HCT116 (cell line): ENCODE measurements around the gene GPR142. TPM values are rescaled to one million over a fixed set of nuclear protein-coding genes. Genes with fewer than 3 reads are reported as not detected.

Source experiments
- ATAC-seq: fragments of 200-7000 bp; cut with Tn5 transposase; 2 replicates; pipeline ENCODE4 v1.9.1; 2020; ENCODE audit warnings: mild to moderate bottlenecking, moderate library complexity
- BruUV-seq: library from RNA; stranded (reverse); fragments of 400-500 nt; replicated peaks from 2 replicates; lab custom pipeline; 2021; lab: Mats Ljungman, UMichigan
- CTCF ChIA-PET: fragments of 300-600 bp; sonication (Branson Sonifier 250); formaldehyde crosslinking; loops from one replicate; lab custom pipeline; 2021; ENCODE audit warnings: antibody characterized with exemption; lab: Charles Lee
- POLR2A ChIA-PET: fragments of 300-600, 350-600 bp; sonication (Branson Sonifier 250); formaldehyde crosslinking; loops from one replicate; lab custom pipeline; 2021; ENCODE audit warnings: antibody characterized with exemption; lab: Charles Lee
- RAD21 ChIA-PET, 2 experiments: fragments of 300-600 bp; sonication (Branson Sonifier 250); formaldehyde crosslinking; loops; one replicate each; lab custom pipeline; 2023; ENCODE audit warnings: low total read pairs in 2 of 2; ENCODE audit not compliant: uncharacterized antibody in 2 of 2, unreplicated experiment in 2 of 2, low non-redundant PET in 1 of 2; lab: Charles Lee
- DNase-seq: peaks from one replicate; pipeline ENCODE4 v3.0.0-alpha.2; 2010; ENCODE audit warnings: low read depth, low spot score
- H2AFZ ChIP-seq: fragments of 200-600 bp; shearing (Covaris generic), sonication (generic); 2 replicates; pipeline ENCODE4 v1.6.1; 2017; ENCODE audit warnings: low read depth, mixed run types, mixed read lengths, antibody characterized with exemption, low read length; ENCODE audit not compliant: poor library complexity, severe bottlenecking
- H3K27ac ChIP-seq: 2 replicates; pipeline ENCODE4 v1.5.1; 2012; ENCODE audit warnings: low read depth, low read length
- H3K27me3 ChIP-seq: fragments of 200-600 bp; sonication (generic); 2 replicates; pipeline ENCODE4 v1.6.1; 2016; ENCODE audit warnings: mixed run types, low read length, mixed read lengths; ENCODE audit not compliant: insufficient read depth
- H3K36me3 ChIP-seq, 2 experiments: fragments of 200-500 bp in 1 of 2; fragments of 200-600 bp in 1 of 2; sonication (Bioruptor generic) in 1 of 2; sonication (generic) in 1 of 2; 2 replicates each; pipeline versions ENCODE4 v1.5.1 to v1.6.1; 2014 to 2016; ENCODE audit warnings: low read length in 2 of 2, inconsistent platforms in 1 of 2, mixed read lengths in 1 of 2, mixed run types in 1 of 2; ENCODE audit not compliant: insufficient read depth in 2 of 2, control insufficient read depth in 1 of 2
- H3K4me1 ChIP-seq, 2 experiments: fragments of 200-600 bp in 1 of 2; sonication (generic) in 1 of 2; 2 replicates each; pipeline versions ENCODE4 v1.5.1 to v1.6.1; 2012 to 2017; ENCODE audit warnings: low read length in 2 of 2, inconsistent platforms in 1 of 2, mild to moderate bottlenecking in 1 of 2, mixed read lengths in 1 of 2, mixed run types in 1 of 2, moderate library complexity in 1 of 2; ENCODE audit not compliant: insufficient read depth in 2 of 2, control insufficient read depth in 1 of 2
- H3K4me2 ChIP-seq: fragments of 200-600 bp; sonication (generic); 2 replicates; pipeline ENCODE4 v1.6.1; 2017; ENCODE audit warnings: mixed run types, low read length, mixed read lengths
- H3K4me3 ChIP-seq, 2 experiments: fragments of 200-600 bp in 1 of 2; sonication (generic) in 1 of 2; replicated peaks in 1 of 2; 2 replicates each; pipeline ENCODE4 v1.5.1; 2011 to 2016; ENCODE audit warnings: low read length in 2 of 2, control low read depth in 1 of 2, low read depth in 1 of 2, mild to moderate bottlenecking in 1 of 2, mixed read lengths in 1 of 2, mixed run types in 1 of 2
- H3K79me2 ChIP-seq: fragments of 200-600 bp; sonication (generic); 2 replicates; pipeline ENCODE4 v1.6.1; 2017; ENCODE audit warnings: mild to moderate bottlenecking, mixed run types, low read length, moderate library complexity, mixed read lengths; ENCODE audit not compliant: insufficient read depth
- H3K9ac ChIP-seq: fragments of 200-600 bp; sonication (generic); 2 replicates; pipeline ENCODE4 v1.6.1; 2016; ENCODE audit warnings: low read length, mixed read lengths
- H3K9me2 ChIP-seq: fragments of 200-600 bp; sonication (generic), shearing (Covaris generic); 2 replicates; pipeline ENCODE4 v1.6.1; 2017; ENCODE audit warnings: mixed run types, mild to moderate bottlenecking, moderate library complexity; ENCODE audit not compliant: insufficient read depth
- H3K9me3 ChIP-seq, 2 experiments: fragments of 200-500 bp in 1 of 2; fragments of 200-600 bp in 1 of 2; sonication (Bioruptor generic) in 1 of 2; sonication (generic) in 1 of 2; 2 replicates each; pipeline ENCODE4 v1.6.1; 2014 to 2017; ENCODE audit warnings: low read length in 2 of 2, mixed read lengths in 2 of 2, inconsistent platforms in 1 of 2, low read depth in 1 of 2, mild to moderate bottlenecking in 1 of 2, mixed run types in 1 of 2, moderate library complexity in 1 of 2; ENCODE audit not compliant: control insufficient read depth in 1 of 2, insufficient read depth in 1 of 2
- H4K20me1 ChIP-seq: fragments of 200-600 bp; sonication (generic), shearing (Covaris generic); 2 replicates; pipeline ENCODE4 v1.6.1; 2017; ENCODE audit warnings: mixed run types, mild to moderate bottlenecking, moderate library complexity; ENCODE audit not compliant: insufficient read depth
- ATF3 ChIP-seq: IDR thresholded peaks from 2 replicates; pipeline ENCODE4 v1.6.1; 2012
- JUND ChIP-seq: IDR thresholded peaks from 2 replicates; pipeline ENCODE4 v1.6.1; 2012
- MAX ChIP-seq: IDR thresholded peaks from 2 replicates; pipeline ENCODE4 v1.6.1; 2012
- POLR2AphosphoS5 ChIP-seq: IDR thresholded peaks from 2 replicates; pipeline ENCODE4 v1.6.1; 2011; ENCODE audit warnings: mild to moderate bottlenecking, low read depth, low read length, moderate library complexity
- REST ChIP-seq: IDR thresholded peaks from 2 replicates; pipeline ENCODE4 v1.6.1; 2012; ENCODE audit warnings: low read depth
- SIN3A ChIP-seq: IDR thresholded peaks from 2 replicates; pipeline ENCODE4 v1.6.1; 2012; ENCODE audit warnings: low read depth
- SRF ChIP-seq: IDR thresholded peaks from 2 replicates; pipeline ENCODE4 v1.6.1; 2012; ENCODE audit warnings: low read depth
- YY1 ChIP-seq: IDR thresholded peaks from 2 replicates; pipeline ENCODE4 v1.6.1; 2011; ENCODE audit warnings: low read length, low read depth, moderate library complexity, mild to moderate bottlenecking; ENCODE audit not compliant: insufficient replicate concordance; ENCODE audit errors: extremely low read depth
- ZNF274 ChIP-seq: fragments of 200-500 bp; sonication (Bioruptor generic); IDR thresholded peaks from 2 replicates; pipeline ENCODE4 v1.6.1; 2014; ENCODE audit warnings: mild to moderate bottlenecking, low read depth, low read length, inconsistent platforms
- intact Hi-C: fragments of 100-400 bp; cut with micrococcal nuclease; formaldehyde crosslinking; loops from 2 replicates; pipeline ENCODE4 v1.10.0; 2022
- total RNA-seq: library from RNA; stranded (reverse); gene quantifications from one replicate; pipeline ENCODE4 v1.2.1, GENCODE V29; 2021; ENCODE audit not compliant: unreplicated experiment

Gene GPR142
- total RNA-seq, 1 experiment from 2014 or later = not detected

GRCh38 chr17:74362810-74363498, 4.4 kb upstream of the GPR142 start:
- ATAC-seq (no peak), DNase-seq (no peak)
- ChIA-PET CTCF (interaction anchor here (0.6 to 5.6 kb wide), 9 partner anchors 8 to 207 kb away, joined by 3 to 32 read pairs (median 6); partner anchors contain the start of gene TTYH2), RAD21 (interaction anchor here (0.6 to 0.7 kb wide), 2 partner anchors 126 to 132 kb away, joined by 3 to 4 read pairs; no protein-coding TSS in a partner anchor), POLR2A (no interaction called here)
- Histone ChIP-seq H3K27ac (no peak overlapping the region), H3K4me2 (no peak overlapping the region), H3K9me3 (no peaks in the 10 kb centered on the region), H3K36me3 (no peaks in the 10 kb centered on the region), H3K9ac (no peak overlapping the region), H3K79me2 (no peaks in the 10 kb centered on the region), H2AFZ (no peak overlapping the region), H3K4me1 (peaks cover 0 to 8% of the 10 kb centered on the region in 2 experiments; a peak in 2 of 4 replicates), H3K9me2 (no peaks in the 10 kb centered on the region), H3K4me3 (no peak overlapping the region), H4K20me1 (no peaks in the 10 kb centered on the region), H3K27me3 (no peaks in the 10 kb centered on the region)
- TF ChIP-seq ZNF274 (no peak), YY1 (no peak), POLR2AphosphoS5 (no peak), SIN3A (no peak), REST (no peak), MAX (no peak), SRF (no peak), JUND (no peak), ATF3 (no peak)
- intact Hi-C loops = no loop called here
- no TSS peak for BruUV-seq
